ENCODE results near the gene ASF1B.

ASF1B gene

DNA sequence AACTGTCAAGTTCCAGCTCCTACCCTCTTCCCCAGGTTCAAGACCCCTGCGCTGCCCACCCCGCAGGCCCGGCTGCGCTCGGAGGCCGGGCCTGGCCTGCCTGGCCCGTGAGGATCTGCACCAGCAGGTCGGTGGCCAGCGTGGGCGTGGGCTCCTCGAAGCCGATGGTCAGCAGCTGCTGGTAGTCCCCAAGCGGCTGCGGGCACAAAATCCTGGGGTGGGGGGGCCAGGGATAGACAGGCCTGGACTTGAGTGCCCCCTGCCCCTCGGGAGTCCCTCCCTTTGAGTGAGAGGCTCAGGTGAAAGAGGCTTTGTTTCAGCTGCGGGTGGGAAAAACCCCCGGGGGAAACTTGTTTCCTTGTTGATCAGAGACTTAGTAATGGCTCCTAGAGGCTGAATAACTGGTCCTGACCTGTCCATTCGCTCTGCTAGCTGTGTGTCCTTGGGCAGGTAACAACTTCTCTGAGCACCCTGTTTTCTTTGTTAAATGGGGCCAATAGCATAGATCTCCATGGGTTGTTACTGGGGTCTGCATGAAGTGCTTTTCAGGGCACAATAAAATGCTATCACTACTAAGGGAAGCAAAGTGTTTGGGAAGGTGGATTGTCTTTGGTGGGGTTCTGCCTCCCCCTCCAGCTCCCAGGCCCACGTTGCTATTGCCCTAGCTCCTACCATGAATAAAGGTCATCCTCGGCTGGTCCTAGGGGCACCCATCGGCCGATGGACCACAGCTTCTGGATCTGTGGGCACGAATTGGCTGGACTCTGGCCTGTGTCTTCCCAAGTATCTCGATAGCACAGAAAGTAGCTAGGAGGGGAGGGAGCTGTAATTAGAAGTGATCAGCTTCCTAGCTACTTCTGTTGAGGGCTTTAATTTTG, 54.4 kb downstream of the ASF1B start:
- no peak for DNase-seq

DNA sequence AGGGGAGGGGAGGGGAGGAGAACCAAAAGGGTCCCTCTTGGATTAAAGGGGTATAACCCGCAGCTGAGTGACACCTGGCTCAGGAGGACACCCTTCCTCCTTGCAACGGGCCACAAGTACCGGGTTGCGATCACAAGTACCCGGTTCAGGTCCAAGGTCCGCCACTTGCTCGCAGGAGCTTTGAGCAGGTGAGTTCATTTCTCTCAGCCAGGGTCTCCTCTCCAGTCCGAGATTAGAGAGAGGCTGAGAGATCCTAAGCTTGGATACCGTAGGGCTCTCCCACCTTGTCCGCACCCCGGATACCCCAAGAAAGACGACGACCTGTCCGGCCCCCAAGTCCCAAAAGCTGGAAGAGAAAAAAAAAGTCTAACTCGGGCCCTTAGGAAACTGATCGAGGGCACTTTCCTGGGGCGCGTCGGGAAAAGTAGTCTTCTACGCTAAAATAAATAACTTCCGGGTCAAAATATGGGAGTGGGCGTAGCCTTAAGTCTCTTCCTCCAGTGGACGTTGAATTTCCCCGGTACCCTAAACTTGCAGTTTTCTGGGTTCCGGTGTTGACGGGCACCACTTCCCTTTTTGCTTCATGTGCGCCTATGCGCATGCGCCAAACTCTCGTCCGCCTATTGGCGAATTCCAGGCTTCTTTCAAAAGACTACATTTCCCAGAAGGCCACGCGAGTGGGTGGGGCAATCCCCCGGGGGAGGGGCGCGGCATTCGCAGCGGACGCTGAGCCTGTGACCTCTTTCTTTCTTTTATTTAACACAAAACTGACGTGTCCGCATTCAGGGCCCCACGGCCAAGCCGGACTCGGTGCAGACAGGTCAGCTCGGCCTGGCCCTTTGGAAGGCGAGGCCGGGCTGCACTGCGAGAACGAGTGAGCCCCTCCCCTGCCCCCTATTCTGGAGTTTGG, 55.2 kb downstream of the ASF1B start:
- peak; percentile 99 for DNase-seq

DNA sequence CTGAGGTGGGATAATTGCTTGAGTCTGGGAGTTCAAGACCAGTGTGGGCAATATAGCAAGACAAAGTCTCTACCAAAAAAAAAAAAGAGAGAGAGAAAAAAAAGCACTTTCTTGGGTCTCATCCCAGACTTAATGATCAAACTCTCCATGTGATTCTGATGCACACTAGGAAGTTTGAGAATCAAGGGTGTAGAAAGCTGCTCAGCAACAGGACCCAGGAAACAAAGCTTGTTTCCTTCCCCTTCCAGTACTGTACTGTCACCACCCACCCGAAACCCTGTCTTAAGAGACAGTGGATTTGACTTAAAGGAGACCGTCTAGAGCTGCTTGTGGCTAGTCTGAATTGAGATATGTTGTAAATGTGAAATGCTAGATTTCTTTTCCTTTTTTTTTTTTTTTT, 58.0 kb downstream of the ASF1B start:
- DNase-seq, result no peak

DNA sequence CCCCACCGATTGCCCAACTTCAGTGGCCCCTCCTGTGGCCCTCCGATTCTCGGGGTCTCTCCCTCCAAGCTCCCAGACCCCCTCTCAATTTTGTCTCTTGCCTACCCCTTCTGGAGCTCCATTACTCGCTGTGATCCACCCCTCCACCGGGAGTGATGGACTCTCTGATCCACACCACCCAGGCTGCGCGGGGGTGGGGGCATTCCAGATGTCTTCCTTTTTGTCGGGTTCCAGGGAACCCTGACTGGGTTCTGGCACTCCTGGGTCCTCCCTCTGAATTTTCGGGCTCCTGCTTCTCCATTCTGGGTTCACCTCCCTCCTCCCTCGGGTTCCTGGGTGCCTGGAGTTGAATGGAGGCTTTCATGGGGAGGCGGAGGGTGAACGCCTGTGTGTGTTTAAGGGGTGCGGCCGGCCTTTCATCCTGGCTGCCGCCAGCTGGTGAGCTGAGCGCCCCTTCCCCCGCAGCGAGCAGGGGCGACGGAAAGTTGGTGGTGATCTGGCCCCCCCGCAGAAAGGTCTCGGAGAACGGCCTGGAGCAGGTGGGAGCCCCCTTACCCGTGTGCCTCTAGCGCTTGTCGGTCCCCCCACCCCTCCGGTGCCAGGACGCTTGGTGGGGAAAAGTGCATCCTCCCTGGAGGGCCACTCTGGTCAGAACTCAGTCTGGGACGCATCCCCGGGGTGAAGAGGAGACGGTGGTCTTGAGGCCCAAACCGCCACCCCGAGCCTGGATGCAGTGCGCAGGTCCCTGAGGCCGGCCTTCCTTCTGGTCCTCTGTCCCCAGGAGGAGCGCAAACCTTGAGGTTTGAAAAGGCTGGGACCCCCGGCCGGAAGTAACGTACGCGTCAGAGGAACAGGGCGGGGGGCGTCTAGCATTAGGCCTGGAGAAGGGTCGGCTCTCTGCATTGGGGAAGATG, 62.2 kb downstream of the ASF1B start:
- no peak for DNase-seq

DNA sequence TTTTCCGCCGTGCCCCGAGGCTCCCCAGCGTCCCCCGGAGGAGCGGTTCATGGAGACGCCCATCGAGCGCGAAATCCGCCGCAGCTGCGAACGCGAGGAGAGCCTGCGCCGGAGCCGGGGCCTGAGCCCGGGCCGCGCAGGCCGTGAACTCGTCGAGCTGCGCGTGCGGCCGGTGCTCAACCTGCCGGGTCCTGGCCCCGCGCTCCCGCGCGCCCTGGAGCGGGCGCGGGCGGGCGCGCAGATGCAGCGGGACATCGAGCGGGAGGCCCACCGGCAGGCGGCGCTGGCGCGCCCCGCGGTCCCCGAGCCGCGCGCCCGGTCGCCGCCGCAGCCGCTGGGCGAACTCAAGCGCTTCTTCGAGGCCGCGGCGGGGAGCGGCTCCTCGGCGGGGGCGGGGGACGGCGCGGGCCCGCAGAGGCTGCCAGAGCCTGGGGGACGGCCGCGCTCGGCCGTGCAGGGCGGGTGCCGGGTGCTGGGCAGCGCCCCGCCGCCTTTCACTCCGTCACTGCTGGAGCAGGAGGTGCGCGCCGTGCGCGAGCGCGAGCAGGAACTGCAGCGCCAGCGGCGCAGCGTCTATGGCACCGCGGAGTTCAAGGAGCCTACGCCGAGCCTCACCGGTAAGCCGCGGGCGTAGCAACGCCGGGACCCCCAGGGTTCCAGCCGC, 63.0 kb downstream of the ASF1B start:
- DNase-seq, result peak; percentile 62

DNA sequence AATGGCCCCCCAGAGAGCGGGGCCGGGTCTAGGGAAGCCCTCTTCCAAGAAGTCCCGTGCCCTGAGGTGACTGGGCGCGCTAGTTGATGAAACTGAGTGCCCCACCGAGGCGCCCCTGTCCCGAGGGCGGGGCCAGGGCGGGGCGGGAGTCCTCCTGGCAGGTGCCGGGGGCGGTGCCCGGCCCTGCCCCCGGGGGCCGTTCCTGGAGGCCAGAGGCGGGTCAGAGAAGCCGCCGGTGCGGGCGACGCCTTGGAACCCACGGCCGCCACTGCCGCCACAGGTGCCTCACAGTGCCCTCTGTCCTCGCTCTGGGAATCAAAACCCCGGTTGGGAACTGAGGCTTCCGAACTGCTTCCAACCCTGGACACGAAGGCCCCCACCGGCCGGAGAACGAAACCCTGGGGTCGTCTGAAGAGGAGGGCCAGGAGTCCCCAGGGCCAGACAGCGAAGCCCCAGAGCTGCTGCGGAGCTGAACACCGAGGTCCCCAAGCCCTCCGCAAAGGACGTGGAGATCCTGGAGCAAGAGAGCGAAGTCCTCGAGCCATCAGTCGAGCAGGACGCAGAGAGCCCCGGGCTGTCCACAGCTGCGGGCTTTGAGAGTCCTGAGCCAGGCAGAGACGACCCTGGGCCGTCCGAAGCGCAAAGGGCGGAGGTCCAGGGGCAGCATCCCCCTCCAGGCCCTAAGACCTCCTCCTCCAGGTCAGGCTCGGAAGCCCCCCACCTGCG, 63.7 kb downstream of the ASF1B start, which contains the start of gene MISP3:
TSS of gene MISP3 (plus strand) at position 252 of the 726 bp plus-strand sequence. CDS start 524 bp downstream, outside the sequence.
- no peak for DNase-seq

DNA sequence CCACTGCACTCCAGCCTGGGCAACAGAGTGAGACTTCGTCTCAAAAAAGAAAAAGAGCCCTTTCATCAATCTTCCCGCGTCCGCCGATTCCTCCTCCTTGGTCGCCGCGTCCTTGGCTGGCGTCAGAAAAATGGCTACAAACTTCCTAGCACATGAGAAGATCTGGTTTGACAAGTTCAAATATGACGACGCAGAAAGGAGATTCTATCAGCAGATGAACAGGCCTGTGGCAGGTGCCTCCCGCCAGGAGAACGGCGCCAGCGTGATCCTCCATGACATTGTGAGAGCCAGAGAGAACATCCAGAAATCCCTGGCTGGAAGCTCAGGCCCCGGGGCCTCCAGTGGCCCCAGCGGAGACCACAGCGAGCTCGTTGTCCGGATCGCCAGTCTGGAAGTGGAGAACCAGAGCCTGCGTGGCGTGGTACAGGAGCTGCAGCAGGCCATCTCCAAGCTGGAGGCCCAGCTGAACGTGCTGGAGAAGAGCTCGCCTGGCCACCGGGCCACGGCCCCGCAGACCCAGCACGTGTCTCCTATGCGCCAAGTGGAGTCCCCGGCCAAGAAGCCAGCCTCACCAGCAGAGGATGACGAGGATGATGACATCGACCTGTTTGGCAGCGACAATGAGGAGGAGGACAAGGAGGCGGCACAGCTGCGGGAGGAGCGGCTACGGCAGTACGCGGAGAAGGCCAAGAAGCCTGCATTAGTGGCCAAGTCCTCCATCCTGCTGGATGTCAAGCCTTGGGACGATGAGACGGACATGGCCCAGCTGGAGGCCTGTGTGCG, 65.9 kb downstream of the ASF1B start:
- DNase-seq, result no peak

Data from effector CD8-positive, alpha-beta T cell (primary cell).